Muscle of leg (tissue), 11 donors: ENCODE measurements around the gene PHF20. TPM values are rescaled to one million over a fixed set of nuclear protein-coding genes. Genes with fewer than 3 reads are reported as not detected.
A peak's percentile ranks its signal among the peaks of the same experiment; 100 is the strongest.
"Not testable (repeated sequence)": the region's sequence is repeated elsewhere in the genome, so short reads cannot be mapped to it uniquely, and the experiment has no call there.

ENCODE experiments used
- DNase-seq: peaks from one replicate; pipeline ENCODE4 v3.0.0; 2013
- H3K27ac ChIP-seq: one replicate; pipeline ENCODE4 v1.5.1; 2013; ENCODE audit warnings: mild to moderate bottlenecking, low read length, control low read depth
- H3K27me3 ChIP-seq: one replicate; pipeline ENCODE4 v1.6.1; 2013; ENCODE audit warnings: low read length; ENCODE audit not compliant: control insufficient read depth, insufficient read depth
- H3K36me3 ChIP-seq: one replicate; pipeline ENCODE4 v1.6.1; 2013; ENCODE audit warnings: low read length; ENCODE audit not compliant: control insufficient read depth, insufficient read depth
- H3K4me1 ChIP-seq: one replicate; pipeline ENCODE4 v1.6.1; 2013; ENCODE audit warnings: low read length; ENCODE audit not compliant: control insufficient read depth, insufficient read depth
- H3K4me3 ChIP-seq: one replicate; pipeline ENCODE4 v1.5.1; 2013; ENCODE audit warnings: low read length, control low read depth
- H3K9me3 ChIP-seq: replicated peaks from 2 replicates; pipeline ENCODE4 v1.6.1; 2013; ENCODE audit warnings: low read depth, low read length; ENCODE audit not compliant: control insufficient read depth
- WGBS: methylation state at CpG from one replicate; pipeline ENCODE4 v1.1.5; 2013; ENCODE audit warnings: missing lambda C conversion rate; ENCODE audit not compliant: insufficient coverage; 5-methylcytosine and 5-hydroxymethylcytosine counted together
- polyA plus RNA-seq, 8 donors: library from polyadenylated mRNA; unstranded; fragments of 120-200 nt; gene quantifications; one replicate each; pipeline versions ENCODE4 v1.2.1 to v1.2.3, GENCODE V29; 2013; ENCODE audit warnings: inconsistent platforms in 1 of 8, low replicate concordance in 1 of 8; ENCODE audit not compliant: insufficient read length in 8 of 8, insufficient read depth in 1 of 8
- total RNA-seq: library from RNA; stranded (reverse); fragments of 120-200 nt; gene quantifications from one replicate; pipeline ENCODE4 v1.2.4, GENCODE V29; 2013

PHF20 gene
- total and polyA plus RNA-seq, 9 donors = 24.1 to 35.0 (median 28.5) TPM

GRCh38 chr20:35762461-35762860 lies 9.4 kb upstream of the PHF20 start:
- H3K36me3 ChIP-seq = no peaks in the 10 kb centered on the region
- no peak for DNase-seq
- 85% methylated on average over 3 of the region's 3 CpGs for WGBS
- no peak overlapping the region for H3K4me3 ChIP-seq
- no peaks in the 10 kb centered on the region for H3K9me3 ChIP-seq
- H3K27me3 ChIP-seq = no peaks in the 10 kb centered on the region
- H3K27ac ChIP-seq = no peak overlapping the region
- no peaks in the 10 kb centered on the region for H3K4me1 ChIP-seq

DNA sequence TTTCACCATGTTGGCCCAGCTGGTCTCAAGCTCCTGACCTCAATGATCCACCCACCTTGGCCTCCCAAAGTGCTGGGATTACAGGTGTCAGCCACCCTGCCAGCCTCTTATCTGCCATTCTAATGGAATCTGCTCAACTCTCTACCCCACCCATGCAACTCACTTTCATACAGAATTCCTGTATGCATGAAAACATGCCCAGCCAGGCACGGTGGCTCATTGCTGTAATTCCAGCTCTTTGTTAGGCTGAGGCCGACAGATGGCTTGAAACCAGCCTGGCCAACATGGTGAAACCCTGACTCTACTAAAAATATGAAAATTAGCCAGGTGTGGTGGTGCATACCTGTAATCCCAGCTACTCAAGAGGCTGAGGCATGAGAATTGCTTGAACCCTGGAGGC lies 6.9 kb upstream of the PHF20 start:
- WGBS = no CpG with 5 or more reads among the region's 2 CpGs
- peaks cover 18% of the 10 kb centered on the region for H3K4me1 ChIP-seq
- not testable (repeated sequence) for H3K36me3 ChIP-seq, H3K27me3 ChIP-seq, H3K4me3 ChIP-seq, H3K9me3 ChIP-seq, DNase-seq, H3K27ac ChIP-seq

DNA sequence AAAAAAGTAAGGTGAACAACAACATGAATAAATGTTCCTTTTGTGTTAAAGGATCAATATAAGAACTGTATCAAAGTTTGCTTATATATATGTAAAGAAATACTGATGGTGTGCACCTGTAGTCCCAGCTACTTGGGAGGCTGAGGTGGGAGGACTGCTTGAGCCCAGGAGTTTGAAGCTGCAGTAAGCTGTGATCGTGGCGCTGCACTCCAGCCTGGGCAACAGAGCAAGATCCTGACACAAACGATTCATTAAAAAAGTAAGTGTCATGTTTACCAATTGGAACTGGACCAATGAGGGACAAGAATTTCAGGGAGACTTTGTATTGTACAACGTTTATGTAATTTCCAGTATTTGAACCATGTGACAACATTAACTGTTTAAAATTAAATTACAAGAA lies 5.0 kb upstream of the PHF20 start:
- H3K36me3 ChIP-seq = no peaks in the 10 kb centered on the region
- H3K9me3 ChIP-seq = no peaks in the 10 kb centered on the region
- no peaks in the 10 kb centered on the region for H3K27me3 ChIP-seq
- no peak for DNase-seq
- WGBS = 84% methylated on average over 3 of the region's 4 CpGs
- H3K4me1 ChIP-seq = peaks cover 31% of the 10 kb centered on the region
- H3K27ac ChIP-seq = no peak overlapping the region
- H3K4me3 ChIP-seq = no peak overlapping the region

DNA sequence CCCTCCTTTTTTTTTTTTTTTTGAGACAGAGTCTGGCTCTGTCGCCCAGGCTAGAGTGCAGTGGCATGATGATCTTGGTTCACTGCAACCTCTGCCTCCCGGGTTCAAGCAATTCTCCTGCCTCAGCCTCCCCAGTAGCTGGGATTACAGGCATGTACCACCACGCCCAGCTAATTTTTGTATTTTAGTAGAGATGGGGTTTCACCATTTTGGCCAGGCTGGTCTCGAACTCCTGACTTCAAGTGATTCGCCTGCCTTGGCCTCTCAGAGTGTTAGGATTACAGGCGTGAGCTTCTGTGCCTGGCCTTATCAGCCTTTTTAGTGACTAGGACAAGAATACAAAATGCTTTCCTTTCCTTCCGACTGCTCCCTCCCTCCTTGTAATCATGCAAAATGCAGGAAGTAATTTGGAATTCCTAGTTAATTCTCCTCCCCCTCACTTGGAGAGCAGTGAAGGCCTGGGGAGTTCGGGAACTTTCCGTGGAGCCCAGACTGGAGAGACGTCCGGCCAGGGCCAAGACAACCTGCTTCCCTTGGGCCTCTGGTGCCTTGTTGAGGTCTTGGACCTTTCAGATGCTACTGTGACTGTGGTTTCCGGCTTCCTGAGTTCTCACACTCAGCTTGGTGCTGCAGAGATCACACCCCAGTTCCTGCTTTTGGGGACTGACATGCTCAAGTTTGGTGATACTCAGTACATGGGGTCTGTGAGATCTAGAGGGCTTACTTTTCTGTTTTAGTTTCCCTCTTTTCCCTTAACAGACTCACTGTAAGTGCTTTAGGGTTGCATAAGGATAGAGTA lies 3.9 kb upstream of the PHF20 start:
- peaks cover 36% of the 10 kb centered on the region for H3K4me1 ChIP-seq
- no peak overlapping the region for H3K4me3 ChIP-seq
- DNase-seq = peak; percentile 83
- no peaks in the 10 kb centered on the region for H3K36me3 ChIP-seq
- no peaks in the 10 kb centered on the region for H3K9me3 ChIP-seq
- no peaks in the 10 kb centered on the region for H3K27me3 ChIP-seq
- 59% methylated on average over 3 of the region's 12 CpGs for WGBS
- peak overlapping the region; percentile 97 for H3K27ac ChIP-seq

DNA sequence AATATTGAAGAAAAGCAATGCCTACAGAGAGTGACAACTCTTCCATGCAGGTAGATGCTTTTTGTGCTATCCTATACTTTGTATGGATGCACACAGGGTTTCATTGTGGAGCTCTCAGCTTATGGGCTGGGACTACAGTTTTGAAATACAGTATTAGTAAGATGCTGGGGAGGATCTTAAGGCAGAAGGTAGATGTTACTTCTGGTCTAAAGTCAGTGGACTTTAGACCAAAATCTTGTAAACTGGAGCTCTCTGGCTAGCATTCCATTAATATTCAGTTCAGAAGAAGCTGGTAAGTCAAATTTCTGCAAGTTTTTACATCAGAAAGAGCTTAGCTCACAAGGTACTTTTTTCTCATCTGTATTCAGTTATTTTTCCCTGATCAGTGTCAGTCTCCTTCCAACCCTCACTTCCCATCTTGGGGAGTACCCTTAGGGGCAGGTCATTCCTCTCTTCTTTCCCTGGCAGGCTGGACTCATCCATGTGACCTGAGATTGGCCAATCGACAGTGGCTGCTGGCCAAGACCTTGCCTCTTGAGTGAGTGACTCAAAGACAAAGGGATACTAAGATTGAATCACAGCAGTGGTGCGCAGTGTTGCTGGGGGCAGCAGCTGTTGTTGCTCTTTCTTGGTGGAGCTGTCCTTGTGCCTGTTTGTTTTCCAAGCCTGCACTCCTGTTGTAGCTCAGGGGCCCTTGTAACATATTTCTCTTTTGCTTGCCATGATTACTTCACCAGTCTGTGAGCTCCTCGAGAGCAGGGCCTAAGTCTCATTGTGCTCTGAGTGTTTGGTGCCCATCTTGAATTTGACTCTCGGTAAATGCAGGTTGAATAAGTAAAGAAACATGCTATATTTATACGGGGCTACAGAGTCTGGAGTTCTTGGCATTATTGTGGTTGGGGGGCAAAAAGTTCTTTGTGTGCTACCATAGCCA lies 2.8 kb upstream of the PHF20 start:
- Histone ChIP-seq H3K9me3 (no peaks in the 10 kb centered on the region), H3K4me1 (peaks cover 44% of the 10 kb centered on the region), H3K27me3 (no peaks in the 10 kb centered on the region), H3K27ac (peak overlapping the region; percentile 97), H3K4me3 (no peak overlapping the region), H3K36me3 (no peaks in the 10 kb centered on the region)
- WGBS = 25% methylated on average over 1 of the region's 5 CpGs
- peak; percentile 94 for DNase-seq

DNA sequence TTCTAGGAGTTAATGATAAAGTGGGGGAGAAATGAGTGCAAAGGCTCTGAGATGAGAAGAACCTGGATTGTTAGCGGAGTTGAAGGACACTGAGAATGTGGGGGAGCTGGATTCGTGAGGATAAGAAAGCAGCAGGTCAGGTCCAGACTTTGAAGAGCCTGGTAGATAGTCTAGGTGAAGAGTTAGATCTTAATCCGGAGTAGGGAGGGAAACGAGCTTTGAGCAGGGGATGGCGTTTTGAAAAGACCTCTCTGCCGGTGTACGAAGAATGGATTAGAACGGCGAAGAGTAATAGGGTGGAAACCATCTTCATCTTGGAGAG lies 487 bp upstream of the PHF20 start:
- H3K4me1 ChIP-seq = peaks cover 55% of the 10 kb centered on the region
- peak overlapping the region; percentile 93 for H3K27ac ChIP-seq
- H3K9me3 ChIP-seq = no peaks in the 10 kb centered on the region
- no peaks in the 10 kb centered on the region for H3K27me3 ChIP-seq
- DNase-seq = no peak
- peak overlapping the region; percentile 90 for H3K4me3 ChIP-seq
- H3K36me3 ChIP-seq = peaks cover 9% of the 10 kb centered on the region
- 71% methylated on average over 9 of the region's 9 CpGs for WGBS

GRCh38 chr20:35772563-35773058 lies 796 bp downstream of the PHF20 start:
- Histone ChIP-seq H3K27me3 (no peaks in the 10 kb centered on the region), H3K4me1 (peaks cover 61% of the 10 kb centered on the region), H3K27ac (peak overlapping the region; percentile 95), H3K36me3 (peaks cover 9% of the 10 kb centered on the region), H3K9me3 (no peaks in the 10 kb centered on the region), H3K4me3 (peak overlapping the region; percentile 90)
- WGBS = 0% methylated on average over 6 of the region's 8 CpGs
- no peak for DNase-seq

DNA sequence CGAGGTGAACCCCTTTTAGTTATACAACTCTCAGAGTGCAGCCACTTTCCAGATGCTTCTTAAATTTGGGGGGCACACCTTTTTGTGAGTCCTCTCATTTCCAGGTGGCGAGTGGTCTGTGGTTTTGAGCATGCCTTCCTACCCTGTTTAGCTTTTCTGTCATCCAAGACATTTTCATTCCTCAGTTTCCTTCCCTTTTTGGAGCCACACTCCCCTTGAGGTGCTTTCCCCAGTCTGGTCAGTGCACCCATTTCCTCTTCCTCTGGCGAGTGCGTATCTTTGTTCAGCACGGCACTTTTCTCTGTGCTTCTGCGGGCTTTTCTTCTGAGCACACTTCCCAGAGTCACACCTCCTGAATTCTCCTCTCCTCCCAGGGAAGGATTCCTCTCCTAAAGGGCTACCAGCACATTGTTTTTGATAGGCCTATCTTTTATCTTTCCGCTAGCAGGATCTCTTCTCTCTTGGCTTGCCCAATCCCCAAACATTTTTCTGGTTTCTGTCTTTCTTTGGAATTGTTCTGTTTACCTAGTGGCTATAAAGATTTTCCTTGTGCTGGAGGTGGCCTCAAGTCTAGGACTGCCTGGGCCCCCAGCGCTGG lies 1.4 kb downstream of the PHF20 start:
- H3K4me3 ChIP-seq = peak overlapping the region; percentile 90
- peak overlapping the region; percentile 95 for H3K27ac ChIP-seq
- peaks cover 9% of the 10 kb centered on the region for H3K36me3 ChIP-seq
- DNase-seq = peak; percentile 56
- WGBS = 39% methylated on average over 5 of the region's 8 CpGs
- no peaks in the 10 kb centered on the region for H3K9me3 ChIP-seq
- no peaks in the 10 kb centered on the region for H3K27me3 ChIP-seq
- peaks cover 56% of the 10 kb centered on the region for H3K4me1 ChIP-seq

DNA sequence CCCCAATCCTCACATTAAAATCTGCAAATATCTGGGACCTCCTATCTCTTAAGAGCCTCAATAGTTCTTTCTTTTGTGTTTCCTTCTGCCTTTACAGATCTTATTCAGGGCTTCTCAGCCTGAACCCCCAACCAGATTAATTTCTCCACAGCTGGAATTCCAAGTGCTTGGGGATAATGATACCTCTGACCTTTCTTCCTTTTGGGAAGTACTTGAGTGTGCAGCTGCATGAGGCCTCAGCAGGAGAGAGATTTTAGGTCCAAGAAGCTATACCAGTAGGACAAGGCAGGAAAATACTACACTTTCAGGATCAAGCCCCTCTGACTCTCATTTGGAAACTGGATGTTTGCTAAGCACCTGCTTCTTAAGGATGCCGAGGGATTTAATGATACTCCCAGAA lies 2.6 kb downstream of the PHF20 start:
- Histone ChIP-seq H3K27ac (peak overlapping the region; percentile 51), H3K27me3 (no peaks in the 10 kb centered on the region), H3K4me3 (no peak overlapping the region), H3K9me3 (no peaks in the 10 kb centered on the region), H3K36me3 (peaks cover 13% of the 10 kb centered on the region), H3K4me1 (peaks cover 48% of the 10 kb centered on the region)
- peak; percentile 60 for DNase-seq
- no CpG with 5 or more reads among the region's 1 CpG for WGBS
